Measurements from ENCODE around the gene TBC1D10A.
A peak's percentile ranks its signal among the peaks of the same experiment; 100 is the strongest.

Gene TBC1D10A

GRCh38 chr22:30326706-30327362, at the start of gene TBC1D10A:
Gene TBC1D10A, minus strand, starts transcription at chr22:30326941. Its CDS starts 60 bp downstream, at chr22:30326881.
- no peak for TF ChIP-seq CTCF (IDR thresholded peaks at IDR 0.05; ENCODE audit: extremely low read depth, missing control alignments)
- peak; percentile 100 for DNase-seq (ENCODE audit: low spot score)

- no peak for TF ChIP-seq CTCF (IDR thresholded peaks at IDR 0.05; ENCODE audit: extremely low read depth, missing control alignments)
- DNase-seq (ENCODE audit: low spot score), result no peak
These were observed 48.6 kb upstream of the TBC1D10A start for GRCh38 chr22:30375312-30375849.

GRCh38 chr22:30373331-30374325, 46.9 kb upstream of the TBC1D10A start:
- TF ChIP-seq CTCF (IDR thresholded peaks at IDR 0.05; ENCODE audit: extremely low read depth, missing control alignments), result no peak
- no peak for DNase-seq (ENCODE audit: low spot score)

GRCh38 chr22:30372915-30373314, 46.2 kb upstream of the TBC1D10A start:
- no peak for DNase-seq (ENCODE audit: low spot score)
- TF ChIP-seq CTCF (IDR thresholded peaks at IDR 0.05; ENCODE audit: extremely low read depth, missing control alignments), result no peak

GRCh38 chr22:30371981-30372380, 45.2 kb upstream of the TBC1D10A start:
- no peak for DNase-seq (ENCODE audit: low spot score)
- TF ChIP-seq CTCF (IDR thresholded peaks at IDR 0.05; ENCODE audit: extremely low read depth, missing control alignments), result no peak

GRCh38 chr22:30371321-30371720, 44.6 kb upstream of the TBC1D10A start:
- DNase-seq (ENCODE audit: low spot score), result no peak
- TF ChIP-seq CTCF (IDR thresholded peaks at IDR 0.05; ENCODE audit: extremely low read depth, missing control alignments), result no peak

Data from GM20000 (cell line).